Measurements from ENCODE around the gene PCDHGC5. TPM values are rescaled to one million over a fixed set of nuclear protein-coding genes. Genes with fewer than 3 reads are reported as not detected.

PCDHGC5 gene
- total and polyA plus RNA-seq, 2 of the 8 experiments (the other 6 are each of a cell fraction or from before 2014, with no cell fraction given): 0.41 to 1.1 TPM

DNA sequence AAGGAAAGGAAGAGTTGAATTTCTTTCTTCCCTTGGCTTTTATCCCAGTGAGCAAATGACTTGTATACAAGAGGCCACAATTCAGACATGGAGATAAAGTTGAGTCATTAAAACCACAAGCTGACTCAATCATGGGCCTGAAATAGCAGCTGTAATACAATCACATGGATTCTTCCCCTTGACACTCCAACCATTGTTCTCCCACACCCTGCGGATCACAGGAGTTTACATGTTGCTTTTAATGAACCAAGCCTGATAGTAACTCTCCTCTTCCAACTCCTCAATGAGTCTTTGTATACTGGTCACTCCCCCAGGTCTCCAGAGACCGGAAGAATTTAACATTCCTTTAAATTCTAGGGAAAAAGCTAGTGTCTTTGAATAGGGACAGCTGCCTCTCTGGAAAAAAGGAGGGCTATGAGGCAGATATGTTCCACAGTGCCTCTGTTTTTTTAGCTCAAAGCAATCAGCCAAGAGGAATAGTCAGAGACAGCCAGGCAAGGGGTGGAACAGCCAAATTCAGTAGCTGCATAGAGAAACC, 32.4 kb downstream of the PCDHGC5 start (continued):
- TF ChIP-seq, protein P1, sequence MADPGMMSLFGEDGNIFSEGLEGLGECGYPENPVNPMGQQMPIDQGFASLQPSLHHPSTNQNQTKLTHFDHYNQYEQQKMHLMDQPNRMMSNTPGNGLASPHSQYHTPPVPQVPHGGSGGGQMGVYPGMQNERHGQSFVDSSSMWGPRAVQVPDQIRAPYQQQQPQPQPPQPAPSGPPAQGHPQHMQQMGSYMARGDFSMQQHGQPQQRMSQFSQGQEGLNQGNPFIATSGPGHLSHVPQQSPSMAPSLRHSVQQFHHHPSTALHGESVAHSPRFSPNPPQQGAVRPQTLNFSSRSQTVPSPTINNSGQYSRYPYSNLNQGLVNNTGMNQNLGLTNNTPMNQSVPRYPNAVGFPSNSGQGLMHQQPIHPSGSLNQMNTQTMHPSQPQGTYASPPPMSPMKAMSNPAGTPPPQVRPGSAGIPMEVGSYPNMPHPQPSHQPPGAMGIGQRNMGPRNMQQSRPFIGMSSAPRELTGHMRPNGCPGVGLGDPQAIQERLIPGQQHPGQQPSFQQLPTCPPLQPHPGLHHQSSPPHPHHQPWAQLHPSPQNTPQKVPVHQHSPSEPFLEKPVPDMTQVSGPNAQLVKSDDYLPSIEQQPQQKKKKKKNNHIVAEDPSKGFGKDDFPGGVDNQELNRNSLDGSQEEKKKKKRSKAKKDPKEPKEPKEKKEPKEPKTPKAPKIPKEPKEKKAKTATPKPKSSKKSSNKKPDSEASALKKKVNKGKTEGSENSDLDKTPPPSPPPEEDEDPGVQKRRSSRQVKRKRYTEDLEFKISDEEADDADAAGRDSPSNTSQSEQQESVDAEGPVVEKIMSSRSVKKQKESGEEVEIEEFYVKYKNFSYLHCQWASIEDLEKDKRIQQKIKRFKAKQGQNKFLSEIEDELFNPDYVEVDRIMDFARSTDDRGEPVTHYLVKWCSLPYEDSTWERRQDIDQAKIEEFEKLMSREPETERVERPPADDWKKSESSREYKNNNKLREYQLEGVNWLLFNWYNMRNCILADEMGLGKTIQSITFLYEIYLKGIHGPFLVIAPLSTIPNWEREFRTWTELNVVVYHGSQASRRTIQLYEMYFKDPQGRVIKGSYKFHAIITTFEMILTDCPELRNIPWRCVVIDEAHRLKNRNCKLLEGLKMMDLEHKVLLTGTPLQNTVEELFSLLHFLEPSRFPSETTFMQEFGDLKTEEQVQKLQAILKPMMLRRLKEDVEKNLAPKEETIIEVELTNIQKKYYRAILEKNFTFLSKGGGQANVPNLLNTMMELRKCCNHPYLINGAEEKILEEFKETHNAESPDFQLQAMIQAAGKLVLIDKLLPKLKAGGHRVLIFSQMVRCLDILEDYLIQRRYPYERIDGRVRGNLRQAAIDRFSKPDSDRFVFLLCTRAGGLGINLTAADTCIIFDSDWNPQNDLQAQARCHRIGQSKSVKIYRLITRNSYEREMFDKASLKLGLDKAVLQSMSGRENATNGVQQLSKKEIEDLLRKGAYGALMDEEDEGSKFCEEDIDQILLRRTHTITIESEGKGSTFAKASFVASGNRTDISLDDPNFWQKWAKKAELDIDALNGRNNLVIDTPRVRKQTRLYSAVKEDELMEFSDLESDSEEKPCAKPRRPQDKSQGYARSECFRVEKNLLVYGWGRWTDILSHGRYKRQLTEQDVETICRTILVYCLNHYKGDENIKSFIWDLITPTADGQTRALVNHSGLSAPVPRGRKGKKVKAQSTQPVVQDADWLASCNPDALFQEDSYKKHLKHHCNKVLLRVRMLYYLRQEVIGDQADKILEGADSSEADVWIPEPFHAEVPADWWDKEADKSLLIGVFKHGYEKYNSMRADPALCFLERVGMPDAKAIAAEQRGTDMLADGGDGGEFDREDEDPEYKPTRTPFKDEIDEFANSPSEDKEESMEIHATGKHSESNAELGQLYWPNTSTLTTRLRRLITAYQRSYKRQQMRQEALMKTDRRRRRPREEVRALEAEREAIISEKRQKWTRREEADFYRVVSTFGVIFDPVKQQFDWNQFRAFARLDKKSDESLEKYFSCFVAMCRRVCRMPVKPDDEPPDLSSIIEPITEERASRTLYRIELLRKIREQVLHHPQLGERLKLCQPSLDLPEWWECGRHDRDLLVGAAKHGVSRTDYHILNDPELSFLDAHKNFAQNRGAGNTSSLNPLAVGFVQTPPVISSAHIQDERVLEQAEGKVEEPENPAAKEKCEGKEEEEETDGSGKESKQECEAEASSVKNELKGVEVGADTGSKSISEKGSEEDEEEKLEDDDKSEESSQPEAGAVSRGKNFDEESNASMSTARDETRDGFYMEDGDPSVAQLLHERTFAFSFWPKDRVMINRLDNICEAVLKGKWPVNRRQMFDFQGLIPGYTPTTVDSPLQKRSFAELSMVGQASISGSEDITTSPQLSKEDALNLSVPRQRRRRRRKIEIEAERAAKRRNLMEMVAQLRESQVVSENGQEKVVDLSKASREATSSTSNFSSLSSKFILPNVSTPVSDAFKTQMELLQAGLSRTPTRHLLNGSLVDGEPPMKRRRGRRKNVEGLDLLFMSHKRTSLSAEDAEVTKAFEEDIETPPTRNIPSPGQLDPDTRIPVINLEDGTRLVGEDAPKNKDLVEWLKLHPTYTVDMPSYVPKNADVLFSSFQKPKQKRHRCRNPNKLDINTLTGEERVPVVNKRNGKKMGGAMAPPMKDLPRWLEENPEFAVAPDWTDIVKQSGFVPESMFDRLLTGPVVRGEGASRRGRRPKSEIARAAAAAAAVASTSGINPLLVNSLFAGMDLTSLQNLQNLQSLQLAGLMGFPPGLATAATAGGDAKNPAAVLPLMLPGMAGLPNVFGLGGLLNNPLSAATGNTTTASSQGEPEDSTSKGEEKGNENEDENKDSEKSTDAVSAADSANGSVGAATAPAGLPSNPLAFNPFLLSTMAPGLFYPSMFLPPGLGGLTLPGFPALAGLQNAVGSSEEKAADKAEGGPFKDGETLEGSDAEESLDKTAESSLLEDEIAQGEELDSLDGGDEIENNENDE (IDR thresholded peaks at IDR 0.05; ENCODE audit: insufficient replicate concordance, low read length): no peak
- TF ChIP-seq, protein P2, sequence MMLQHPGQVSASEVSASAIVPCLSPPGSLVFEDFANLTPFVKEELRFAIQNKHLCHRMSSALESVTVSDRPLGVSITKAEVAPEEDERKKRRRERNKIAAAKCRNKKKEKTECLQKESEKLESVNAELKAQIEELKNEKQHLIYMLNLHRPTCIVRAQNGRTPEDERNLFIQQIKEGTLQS (IDR thresholded peaks at IDR 0.05; ENCODE audit: insufficient read depth, low read depth, low read length): no peak
- no peak for TF ChIP-seq SAP30 (IDR thresholded peaks at IDR 0.05; ENCODE audit: insufficient read depth, insufficient replicate concordance, low read length)
- no peak for TF ChIP-seq TEAD4 (IDR thresholded peaks at IDR 0.05; ENCODE audit: low read depth, low read length)
- no peak for TF ChIP-seq POLR2A (IDR thresholded peaks at IDR 0.05; ENCODE audit: control extremely low read depth in 1 of 2, low read depth in 2 of 2, low read length in 2 of 2)
- no peak for TF ChIP-seq GTF2F1 (IDR thresholded peaks at IDR 0.05; ENCODE audit: borderline replicate concordance, low read depth, low read length)
- no peak for TF ChIP-seq KDM4A (IDR thresholded peaks at IDR 0.05; ENCODE audit: low read depth, low read length, severe bottlenecking)
- TF ChIP-seq EP300 (IDR thresholded peaks at IDR 0.05; ENCODE audit: borderline replicate concordance in 1 of 2, low read depth in 2 of 2, low read length in 2 of 2): no peak
- no peak for TF ChIP-seq CREB1 (IDR thresholded peaks at IDR 0.05)

All from H1 (cell line).